Astrocyte (in vitro differentiated cells and primary cell): Measurements from ENCODE around the gene AHSP. TPM values are rescaled to one million over a fixed set of nuclear protein-coding genes. Genes with fewer than 3 reads are reported as not detected.
"Not testable (repeated sequence)": the region's sequence is repeated elsewhere in the genome, so short reads cannot be mapped to it uniquely, and the experiment has no call there.

Experiments used
- DNase-seq: peaks from one replicate; pipeline ENCODE4 v3.0.0-alpha.2; 2010; ENCODE audit warnings: low read depth
- FAIRE-seq: peaks from 2 replicates; lab custom pipeline; 2011; peaks lifted over from hg19 to GRCh38; lab: Jason Lieb, UNC
- H2AFZ ChIP-seq: 2 replicates; pipeline ENCODE4 v1.6.0; 2012; ENCODE audit warnings: low read depth, low read length, inconsistent platforms
- H3K27ac ChIP-seq: 2 replicates; pipeline ENCODE4 v1.5.1; 2011; ENCODE audit warnings: low read depth, low read length, inconsistent platforms
- H3K27me3 ChIP-seq: 2 replicates; pipeline ENCODE4 v1.6.0; 2011; ENCODE audit warnings: low read length, inconsistent platforms; ENCODE audit not compliant: insufficient read depth
- H3K36me3 ChIP-seq: 2 replicates; pipeline ENCODE4 v1.5.1; 2011; ENCODE audit warnings: low read length, inconsistent platforms; ENCODE audit not compliant: insufficient read depth
- H3K4me1 ChIP-seq: 2 replicates; pipeline ENCODE4 v1.5.1; 2011; ENCODE audit warnings: low read length, inconsistent platforms; ENCODE audit not compliant: insufficient read depth
- H3K4me2 ChIP-seq: 2 replicates; pipeline ENCODE4 v1.6.0; 2012; ENCODE audit warnings: low read length, inconsistent platforms
- H3K4me3 ChIP-seq: 2 replicates; pipeline ENCODE4 v1.5.1; 2011; ENCODE audit warnings: low read depth, mild to moderate bottlenecking, low read length, inconsistent platforms; ENCODE audit not compliant: insufficient read depth
- H3K79me2 ChIP-seq: 2 replicates; pipeline ENCODE4 v1.6.0; 2012; ENCODE audit warnings: mild to moderate bottlenecking, low read length, inconsistent platforms; ENCODE audit not compliant: insufficient read depth
- H3K9ac ChIP-seq: 2 replicates; pipeline ENCODE4 v1.6.0; 2012; ENCODE audit warnings: mild to moderate bottlenecking, low read length, inconsistent platforms
- H3K9me3 ChIP-seq: 2 replicates; pipeline ENCODE4 v1.5.1; 2012; ENCODE audit warnings: low read depth, mild to moderate bottlenecking, low read length, inconsistent platforms; ENCODE audit not compliant: insufficient read depth
- H4K20me1 ChIP-seq: 2 replicates; pipeline ENCODE4 v1.6.0; 2012; ENCODE audit warnings: low read length, inconsistent platforms; ENCODE audit not compliant: insufficient read depth
- H3K27ac Mint-ChIP-seq: one replicate; pipeline ENCODE4 v1.8.0; 2021; ENCODE audit warnings: mild to moderate bottlenecking, mixed read lengths; ENCODE audit not compliant: unreplicated experiment
- H3K27me3 Mint-ChIP-seq: one replicate; pipeline ENCODE4 v1.8.0; 2021; ENCODE audit warnings: low read depth, mixed read lengths; ENCODE audit not compliant: unreplicated experiment
- H3K36me3 Mint-ChIP-seq: one replicate; pipeline ENCODE4 v1.8.0; 2021; ENCODE audit warnings: low read depth, mixed read lengths; ENCODE audit not compliant: unreplicated experiment
- H3K4me1 Mint-ChIP-seq: one replicate; pipeline ENCODE4 v1.8.0; 2021; ENCODE audit warnings: low read depth, mixed read lengths; ENCODE audit not compliant: unreplicated experiment
- H3K4me3 Mint-ChIP-seq: one replicate; pipeline ENCODE4 v1.8.0; 2021; ENCODE audit warnings: mild to moderate bottlenecking, moderate library complexity, mixed read lengths; ENCODE audit not compliant: unreplicated experiment
- H3K9me3 Mint-ChIP-seq: one replicate; pipeline ENCODE4 v1.8.0; 2021; ENCODE audit warnings: mild to moderate bottlenecking, mixed read lengths; ENCODE audit not compliant: unreplicated experiment
- CTCF ChIP-seq: IDR thresholded peaks from 2 replicates; pipeline ENCODE4 v1.5.1; 2011; ENCODE audit warnings: low read depth, mild to moderate bottlenecking, inconsistent platforms, low read length, moderate library complexity; ENCODE audit not compliant: insufficient read depth
- EZH2 ChIP-seq: IDR thresholded peaks from 2 replicates; pipeline ENCODE4 v1.6.1; 2012; ENCODE audit warnings: mild to moderate bottlenecking, low read length, inconsistent platforms; ENCODE audit not compliant: insufficient read depth
- total RNA-seq: library from RNA; stranded (reverse); gene quantifications from 2 replicates; pipeline ENCODE4 v1.2.1, GENCODE V29; 2021

The AHSP gene
- total RNA-seq, 1 donor from 2014 or later, result not detected

GRCh38 chr16:31522071-31522470 is 5.6 kb upstream of the AHSP start:
- Histone ChIP-seq H4K20me1 (no peaks in the 10 kb centered on the region), H3K27ac (no peak overlapping the region), H3K4me3 (no peak overlapping the region), H3K4me1 (no peaks in the 10 kb centered on the region), H3K27me3 (no peaks in the 10 kb centered on the region), H3K9me3 (no peaks in the 10 kb centered on the region), H3K79me2 (no peaks in the 10 kb centered on the region), H3K4me2 (no peak overlapping the region), H3K9ac (no peak overlapping the region), H2AFZ (no peak overlapping the region), H3K36me3 (no peaks in the 10 kb centered on the region)
- DNase-seq (no peak), FAIRE-seq (no peak)
- no peak for TF ChIP-seq CTCF
- no peak for TF ChIP-seq EZH2
- no peaks in the 10 kb centered on the region for H3K36me3 Mint-ChIP-seq
- H3K27me3 Mint-ChIP-seq, result peaks cover 12% of the 10 kb centered on the region
- no peaks in the 10 kb centered on the region for H3K9me3 Mint-ChIP-seq
- H3K27ac Mint-ChIP-seq, result no peak overlapping the region
- no peak overlapping the region for H3K4me3 Mint-ChIP-seq
- no peaks in the 10 kb centered on the region for H3K4me1 Mint-ChIP-seq

- not testable (repeated sequence) for H3K4me1 ChIP-seq, H3K36me3 Mint-ChIP-seq, H3K36me3 ChIP-seq, H3K4me2 ChIP-seq, H3K4me3 Mint-ChIP-seq, DNase-seq, H3K9ac ChIP-seq, FAIRE-seq, H3K79me2 ChIP-seq, H3K27ac Mint-ChIP-seq, H3K4me3 ChIP-seq, H4K20me1 ChIP-seq, H3K4me1 Mint-ChIP-seq, H3K27ac ChIP-seq, H3K9me3 ChIP-seq, H2AFZ ChIP-seq
- H3K27me3 Mint-ChIP-seq, result peaks cover 25% of the 10 kb centered on the region
- H3K9me3 Mint-ChIP-seq, result peaks cover 11% of the 10 kb centered on the region
- peaks cover 12% of the 10 kb centered on the region for H3K27me3 ChIP-seq
These were observed 3.9 kb upstream of the AHSP start for GRCh38 chr16:31523768-31524167.

- no peak overlapping the region for H3K4me3 Mint-ChIP-seq
- Histone ChIP-seq H3K79me2 (no peaks in the 10 kb centered on the region), H2AFZ (no peak overlapping the region), H3K27me3 (peaks cover 15% of the 10 kb centered on the region), H3K27ac (no peak overlapping the region), H4K20me1 (no peaks in the 10 kb centered on the region), H3K4me2 (no peak overlapping the region), H3K9ac (no peak overlapping the region), H3K36me3 (no peaks in the 10 kb centered on the region), H3K9me3 (no peaks in the 10 kb centered on the region), H3K4me3 (no peak overlapping the region), H3K4me1 (peaks cover 5% of the 10 kb centered on the region)
- no peak for DNase-seq
- peaks cover 31% of the 10 kb centered on the region for H3K27me3 Mint-ChIP-seq
- peaks cover 11% of the 10 kb centered on the region for H3K9me3 Mint-ChIP-seq
- H3K36me3 Mint-ChIP-seq, result no peaks in the 10 kb centered on the region
- TF ChIP-seq EZH2, result no peak
- TF ChIP-seq CTCF, result no peak
- H3K4me1 Mint-ChIP-seq, result peaks cover 7% of the 10 kb centered on the region
- no peak overlapping the region for H3K27ac Mint-ChIP-seq
- FAIRE-seq, result no peak
These were observed 2.6 kb upstream of the AHSP start for GRCh38 chr16:31525113-31525512.
